ENCODE measurements around the gene ITGAL. TPM values are rescaled to one million over a fixed set of nuclear protein-coding genes. Genes with fewer than 3 reads are reported as not detected.
"Not testable (repeated sequence)": the region's sequence is repeated elsewhere in the genome, so short reads cannot be mapped to it uniquely, and the experiment has no call there.

Gene ITGAL
- total RNA-seq, 1 experiment from 2014 or later: 0.03 TPM

DNA sequence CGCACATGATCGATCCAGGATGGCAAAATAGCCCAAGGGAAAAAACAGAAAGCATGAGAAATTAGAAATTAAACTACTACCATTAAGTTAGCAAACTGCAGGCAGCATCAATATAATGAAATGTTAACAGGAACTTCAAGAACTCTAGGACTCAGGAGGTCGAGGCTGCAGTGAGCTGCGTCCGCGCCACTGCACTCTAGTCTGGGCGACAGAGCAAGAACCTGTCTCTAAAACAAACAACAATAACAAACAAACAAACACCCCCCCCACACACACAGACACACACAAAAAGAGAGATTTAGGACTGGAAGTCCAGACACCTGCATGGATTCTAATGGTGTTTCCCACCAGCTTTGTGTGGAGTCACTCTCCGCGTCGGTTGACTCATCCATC is 26.3 kb upstream of the ITGAL start:
- DNase-seq: no peak
- peak overlapping the region; percentile 77 for H3K4me3 ChIP-seq (ENCODE audit: insufficient read depth, low read depth, low read length)
- H3K27me3 ChIP-seq (ENCODE audit: control insufficient read depth, insufficient read depth, low read length): no peaks in the 10 kb centered on the region
- H3K36me3 ChIP-seq (replicated peaks; ENCODE audit: control insufficient read depth, insufficient read depth, low read length): no peaks in the 10 kb centered on the region

DNA sequence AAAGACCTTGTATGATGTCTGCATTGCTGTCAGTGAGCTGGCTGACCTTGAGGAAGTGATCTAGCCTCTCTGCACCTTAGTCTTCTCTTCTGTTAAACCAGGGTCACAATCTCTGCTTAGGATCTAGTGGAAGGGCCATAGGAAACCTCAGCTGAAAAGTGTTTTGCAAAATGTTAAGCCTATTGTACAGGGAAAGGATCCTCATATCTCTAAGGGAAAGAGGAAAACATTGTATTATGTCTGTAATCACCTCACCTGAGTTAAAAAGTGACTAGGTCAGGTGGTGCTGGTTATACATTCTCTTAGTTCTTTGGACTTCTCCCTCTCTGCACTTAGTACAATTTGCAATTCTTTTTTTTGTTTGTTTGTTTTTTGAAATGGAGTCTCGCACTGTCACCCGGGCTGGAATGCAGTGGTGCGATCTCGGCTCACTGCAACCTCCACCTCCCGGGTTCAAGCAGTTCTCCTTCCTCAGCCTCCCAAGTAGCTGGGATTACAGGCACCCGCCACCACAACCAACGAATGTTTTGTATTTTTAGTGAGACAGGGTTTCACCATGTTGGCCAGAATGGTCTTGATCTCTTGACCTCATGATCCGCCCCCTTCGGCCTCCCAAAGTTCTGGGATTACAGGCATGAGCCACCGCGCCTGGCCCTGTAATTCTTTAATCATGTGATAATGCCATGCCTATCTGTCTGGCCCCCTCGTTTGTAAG is 24.9 kb upstream of the ITGAL start:
- no peaks in the 10 kb centered on the region for H3K27me3 ChIP-seq (ENCODE audit: control insufficient read depth, insufficient read depth, low read length)
- H3K36me3 ChIP-seq (replicated peaks; ENCODE audit: control insufficient read depth, insufficient read depth, low read length): no peaks in the 10 kb centered on the region
- DNase-seq: no peak

DNA sequence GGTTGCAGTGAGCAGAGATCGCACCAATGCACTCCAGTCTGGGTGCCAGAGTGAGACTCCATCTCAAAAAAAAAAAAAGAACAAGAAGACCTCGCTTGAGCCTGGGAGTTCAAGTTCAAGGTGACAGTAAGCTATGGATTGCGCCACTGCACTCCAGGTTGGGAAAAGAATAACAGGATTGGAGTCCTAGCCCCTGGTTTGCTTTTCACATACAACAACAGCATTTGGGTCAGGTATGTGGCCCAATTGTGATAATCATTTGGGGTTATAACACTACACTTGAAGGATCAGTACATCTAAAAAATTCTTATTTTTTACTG is 23.5 kb upstream of the ITGAL start:
- H3K36me3 ChIP-seq (replicated peaks; ENCODE audit: control insufficient read depth, insufficient read depth, low read length): no peaks in the 10 kb centered on the region
- H3K27me3 ChIP-seq (ENCODE audit: control insufficient read depth, insufficient read depth, low read length): no peaks in the 10 kb centered on the region
- no peak overlapping the region for H3K4me3 ChIP-seq (ENCODE audit: insufficient read depth, low read depth, low read length)
- no peak for DNase-seq

More for the DNA sequence above, 24.9 kb upstream of the ITGAL start:
- no peak overlapping the region for H3K4me3 ChIP-seq (ENCODE audit: insufficient read depth, low read depth, low read length)

DNA sequence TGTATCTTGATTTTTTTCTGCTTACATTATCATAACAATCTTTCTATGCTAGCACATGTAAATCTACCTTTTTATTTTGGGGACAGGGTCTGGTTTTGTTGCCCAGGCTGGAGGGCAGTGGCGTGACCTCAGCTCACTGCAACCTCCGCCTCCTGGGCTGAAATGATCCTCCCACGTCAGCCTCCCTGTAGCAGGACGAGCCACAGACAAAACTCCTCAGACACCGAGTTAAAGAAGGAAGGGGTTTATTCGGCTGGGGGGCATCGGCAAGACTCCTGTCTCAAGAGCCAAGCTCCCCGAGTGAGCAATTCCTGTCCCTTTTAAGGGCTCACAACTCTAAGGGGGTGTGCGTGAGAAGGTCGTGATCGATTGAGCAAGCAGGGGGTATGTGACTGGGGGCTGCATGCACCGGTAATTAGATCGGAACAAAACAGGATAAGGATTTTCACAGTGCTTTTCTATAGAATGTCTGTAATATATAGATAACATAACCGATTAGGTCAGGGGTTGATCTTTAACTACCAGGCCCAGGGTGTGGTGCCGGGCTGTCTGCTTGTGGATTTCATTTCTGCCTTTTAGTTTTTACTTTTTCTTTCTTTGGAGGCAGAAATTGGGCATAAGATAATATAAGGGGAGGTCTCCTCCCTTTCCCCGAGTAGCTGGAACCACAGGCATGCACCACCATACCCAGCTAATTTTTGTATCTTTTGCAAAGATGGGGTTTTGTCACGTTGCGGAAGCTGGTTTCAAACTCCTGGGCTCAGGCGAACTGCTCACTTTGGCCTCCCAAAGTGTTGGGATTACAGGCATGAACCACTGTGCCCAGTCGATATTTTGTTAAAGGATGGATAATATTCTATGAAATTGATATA is 19.6 kb upstream of the ITGAL start:
- H3K4me3 ChIP-seq (ENCODE audit: insufficient read depth, low read depth, low read length); H3K27me3 ChIP-seq (ENCODE audit: control insufficient read depth, insufficient read depth, low read length); H3K36me3 ChIP-seq (replicated peaks; ENCODE audit: control insufficient read depth, insufficient read depth, low read length); DNase-seq: not testable (repeated sequence)

DNA sequence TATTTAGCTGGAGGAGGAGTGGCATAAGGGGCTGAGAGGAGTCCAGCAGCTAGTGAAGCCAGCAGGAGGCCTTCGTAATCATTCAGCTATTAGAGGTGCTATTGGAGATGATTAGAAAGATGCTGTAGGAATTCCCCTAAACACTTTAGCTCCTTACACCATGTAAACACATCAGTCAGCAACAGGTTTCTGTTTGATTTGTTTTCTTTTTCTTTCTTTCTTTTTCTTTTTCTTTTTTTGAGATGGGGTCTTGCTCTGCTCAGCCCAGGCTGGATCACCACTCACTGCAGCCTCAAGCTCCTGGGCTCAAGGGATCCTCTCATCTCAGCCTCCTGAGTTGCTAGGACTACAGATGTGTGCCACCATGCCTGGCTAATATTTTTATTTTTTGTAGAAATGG is 16.2 kb upstream of the ITGAL start:
- H3K36me3 ChIP-seq (replicated peaks; ENCODE audit: control insufficient read depth, insufficient read depth, low read length): no peaks in the 10 kb centered on the region
- DNase-seq: no peak
- H3K27me3 ChIP-seq (ENCODE audit: control insufficient read depth, insufficient read depth, low read length): no peaks in the 10 kb centered on the region
- H3K4me3 ChIP-seq (ENCODE audit: insufficient read depth, low read depth, low read length): no peak overlapping the region

DNA sequence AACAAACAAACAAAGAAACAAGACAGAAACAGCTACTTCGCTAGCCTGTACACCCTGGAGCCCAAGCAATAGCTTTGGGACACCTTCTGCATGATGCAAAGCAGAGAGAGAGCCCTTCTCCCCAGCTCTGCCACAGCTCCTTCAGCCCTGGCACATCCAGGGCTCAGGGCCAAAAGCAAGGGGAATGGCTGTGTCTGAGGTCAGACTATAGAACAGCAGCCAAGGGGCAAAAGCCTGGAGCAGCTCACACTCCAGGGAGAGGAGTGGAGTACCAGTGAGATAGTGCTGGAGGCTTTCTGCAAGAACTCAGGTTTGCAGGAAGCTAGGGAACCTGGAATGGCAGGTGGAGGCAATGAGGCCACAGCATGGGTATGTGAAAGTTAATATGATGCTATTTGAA is 15.3 kb upstream of the ITGAL start:
- H3K27me3 ChIP-seq (ENCODE audit: control insufficient read depth, insufficient read depth, low read length): no peaks in the 10 kb centered on the region
- H3K36me3 ChIP-seq (replicated peaks; ENCODE audit: control insufficient read depth, insufficient read depth, low read length): no peaks in the 10 kb centered on the region
- no peak for DNase-seq
- H3K4me3 ChIP-seq (ENCODE audit: insufficient read depth, low read depth, low read length): no peak overlapping the region

DNA sequence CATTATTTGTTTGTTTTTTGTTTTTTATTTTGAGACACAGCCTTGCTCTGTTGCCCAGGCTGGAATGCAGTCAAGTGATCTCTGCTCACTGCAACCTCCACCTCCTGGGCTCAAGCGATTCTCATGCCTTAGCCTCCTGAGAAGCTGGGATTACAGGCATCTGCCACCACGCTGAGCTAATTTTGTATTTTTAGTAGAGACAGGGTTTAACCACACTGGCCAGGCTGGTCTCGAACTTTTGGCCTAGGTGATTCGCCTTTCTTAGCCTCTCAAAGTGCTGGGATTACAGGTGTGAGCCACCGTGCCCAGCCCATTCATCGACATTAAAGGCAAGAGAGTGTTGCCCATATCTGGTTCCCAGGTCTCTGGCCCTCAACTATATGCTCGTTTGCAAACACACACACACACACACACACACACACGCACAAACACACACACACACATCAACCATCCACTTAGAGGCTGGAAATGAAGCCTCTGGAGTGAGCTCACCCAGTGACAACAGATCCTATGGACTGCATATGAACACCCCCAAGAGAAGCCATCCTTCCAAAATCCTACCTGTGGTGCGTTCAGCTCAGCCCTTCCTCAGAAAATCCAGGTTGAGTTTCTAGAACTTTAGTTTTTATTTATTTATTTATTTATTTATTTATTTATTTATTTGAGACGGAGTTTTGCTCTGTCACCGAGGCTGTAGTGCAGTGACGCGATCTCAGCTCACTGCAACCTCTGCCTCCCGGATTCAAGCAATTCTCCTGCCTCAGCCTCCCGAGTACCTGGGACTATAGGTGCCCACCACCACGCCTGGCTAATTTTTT is 14.6 kb upstream of the ITGAL start:
- H3K36me3 ChIP-seq (replicated peaks; ENCODE audit: control insufficient read depth, insufficient read depth, low read length): no peaks in the 10 kb centered on the region
- no peak for DNase-seq
- H3K4me3 ChIP-seq (ENCODE audit: insufficient read depth, low read depth, low read length): no peak overlapping the region
- no peaks in the 10 kb centered on the region for H3K27me3 ChIP-seq (ENCODE audit: control insufficient read depth, insufficient read depth, low read length)

DNA sequence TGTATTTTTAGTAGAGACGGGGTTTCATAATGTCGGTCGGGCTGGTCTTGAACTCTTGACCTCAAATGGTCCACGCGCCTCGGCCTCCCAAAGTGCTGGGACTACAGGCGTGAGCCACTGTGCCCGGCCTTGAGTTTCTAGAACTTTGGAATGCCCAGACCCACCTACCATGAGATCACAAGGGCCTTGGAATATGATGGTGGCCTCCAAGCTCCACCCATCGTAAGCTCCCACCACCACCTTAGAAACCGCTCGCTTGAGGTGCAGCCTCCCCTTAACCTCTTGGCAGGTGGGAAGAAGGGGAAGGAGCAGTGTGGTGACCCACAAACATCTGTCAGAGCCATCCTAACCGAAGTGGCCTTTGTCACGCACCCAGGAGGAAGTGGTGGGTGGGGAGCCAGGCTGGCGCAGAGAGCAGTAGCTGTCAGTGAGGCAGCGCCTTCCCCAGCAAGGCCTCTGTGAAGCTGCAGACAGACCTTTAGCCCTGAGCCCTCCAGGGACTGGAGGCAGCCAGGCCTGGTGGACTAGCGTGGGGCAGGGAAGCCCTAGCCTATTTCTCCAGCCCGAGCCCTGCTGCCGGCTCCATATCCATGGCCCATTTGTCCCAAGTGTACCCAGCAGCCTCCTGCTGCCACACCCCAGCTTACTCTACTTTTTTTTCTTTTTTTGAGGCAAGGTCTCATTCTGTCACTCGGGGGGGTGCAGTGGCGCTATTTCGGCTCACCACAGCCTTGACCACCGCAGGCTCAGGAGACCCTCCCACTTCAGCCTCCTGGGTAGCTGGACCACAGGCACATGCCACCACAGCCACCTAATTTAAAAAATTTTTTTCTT is 13.8 kb upstream of the ITGAL start:
- DNase-seq: peak; percentile 17
- Histone ChIP-seq H3K27me3 (ENCODE audit: control insufficient read depth, insufficient read depth, low read length) (no peaks in the 10 kb centered on the region), H3K4me3 (ENCODE audit: insufficient read depth, low read depth, low read length) (no peak overlapping the region), H3K36me3 (replicated peaks; ENCODE audit: control insufficient read depth, insufficient read depth, low read length) (no peaks in the 10 kb centered on the region)

DNA sequence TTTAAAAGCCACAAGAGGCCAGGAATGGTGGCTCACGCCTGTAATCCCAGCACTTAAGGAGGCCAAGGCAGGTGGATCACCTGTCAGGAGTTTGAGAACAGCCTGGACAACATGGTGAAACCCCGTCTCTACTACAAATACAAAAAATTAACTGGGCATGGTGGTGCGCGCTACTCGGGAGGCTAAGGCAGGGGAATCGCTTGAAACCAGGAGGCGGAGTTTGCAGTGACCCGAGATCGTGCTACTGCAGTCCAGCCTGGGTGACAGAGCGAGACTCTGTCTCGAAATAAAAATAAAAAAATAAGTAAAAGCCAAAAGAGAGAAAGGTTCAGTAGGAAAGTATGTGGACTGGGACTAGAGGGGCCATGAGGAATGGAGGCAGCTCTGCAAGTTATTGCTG is 13.1 kb upstream of the ITGAL start:
- Histone ChIP-seq H3K4me3 (ENCODE audit: insufficient read depth, low read depth, low read length) (no peak overlapping the region), H3K36me3 (replicated peaks; ENCODE audit: control insufficient read depth, insufficient read depth, low read length) (no peaks in the 10 kb centered on the region), H3K27me3 (ENCODE audit: control insufficient read depth, insufficient read depth, low read length) (no peaks in the 10 kb centered on the region)
- DNase-seq: no peak

DNA sequence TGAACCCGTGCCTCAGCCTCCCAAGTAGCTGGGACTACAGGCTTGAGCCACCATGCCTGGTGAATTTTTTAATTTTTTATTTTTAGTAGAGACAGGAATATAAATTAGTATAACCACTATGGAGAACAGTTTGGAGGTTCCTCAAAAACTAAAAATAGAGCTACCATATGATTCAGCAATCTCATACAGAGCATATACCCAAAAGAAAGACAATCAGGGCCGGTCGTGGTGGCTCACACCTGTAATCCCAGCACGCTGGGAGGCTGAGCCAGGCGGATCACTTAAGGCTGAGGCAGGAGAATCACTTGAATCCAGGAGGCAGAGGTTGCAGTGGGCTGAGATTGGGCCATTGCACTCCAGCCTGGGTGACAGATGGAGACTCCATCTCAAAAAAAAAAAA is 11.1 kb upstream of the ITGAL start:
- not testable (repeated sequence) for DNase-seq; H3K4me3 ChIP-seq (ENCODE audit: insufficient read depth, low read depth, low read length); H3K36me3 ChIP-seq (replicated peaks; ENCODE audit: control insufficient read depth, insufficient read depth, low read length); H3K27me3 ChIP-seq (ENCODE audit: control insufficient read depth, insufficient read depth, low read length)

DNA sequence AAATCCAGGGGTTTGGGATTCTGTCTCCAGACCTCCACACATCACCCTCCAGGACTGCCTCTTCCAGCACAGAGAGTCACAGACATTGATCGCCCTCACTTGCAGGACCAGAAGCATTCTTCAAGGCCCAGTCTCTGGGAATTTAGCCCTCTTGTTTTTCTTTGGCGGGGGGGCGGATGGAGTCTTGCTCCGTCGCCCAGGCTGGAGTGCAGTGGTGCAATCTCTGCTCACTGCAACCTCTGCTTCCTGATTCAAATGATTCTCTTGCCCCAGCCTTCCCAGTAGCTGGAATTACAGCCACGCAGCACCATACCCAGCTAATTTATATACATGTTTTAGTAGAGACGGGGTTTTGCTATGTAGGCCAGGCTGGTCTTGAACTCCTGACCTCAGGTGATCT is 8.5 kb upstream of the ITGAL start:
- H3K4me3 ChIP-seq (ENCODE audit: insufficient read depth, low read depth, low read length): no peak overlapping the region
- H3K27me3 ChIP-seq (ENCODE audit: control insufficient read depth, insufficient read depth, low read length): no peaks in the 10 kb centered on the region
- DNase-seq: no peak
- H3K36me3 ChIP-seq (replicated peaks; ENCODE audit: control insufficient read depth, insufficient read depth, low read length): no peaks in the 10 kb centered on the region

DNA sequence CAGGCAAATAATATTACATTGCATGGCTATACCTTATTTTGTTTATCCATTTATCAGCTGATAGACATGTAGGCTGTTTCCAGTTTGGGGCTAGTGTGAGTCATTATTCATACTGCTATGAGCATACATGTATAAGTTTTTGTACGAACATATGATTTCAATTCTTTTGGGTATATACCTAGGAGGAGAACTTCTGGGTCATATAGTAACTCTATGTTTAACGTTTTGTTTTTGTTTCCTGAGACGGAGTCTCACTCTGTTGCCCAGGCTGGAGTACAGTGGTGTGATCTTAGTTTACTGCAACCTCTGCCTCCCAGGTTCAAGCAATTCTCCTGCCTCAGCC is 2.4 kb upstream of the ITGAL start:
- H3K27me3 ChIP-seq (ENCODE audit: control insufficient read depth, insufficient read depth, low read length): no peaks in the 10 kb centered on the region
- no peak overlapping the region for H3K4me3 ChIP-seq (ENCODE audit: insufficient read depth, low read depth, low read length)
- DNase-seq: no peak
- no peaks in the 10 kb centered on the region for H3K36me3 ChIP-seq (replicated peaks; ENCODE audit: control insufficient read depth, insufficient read depth, low read length)

DNA sequence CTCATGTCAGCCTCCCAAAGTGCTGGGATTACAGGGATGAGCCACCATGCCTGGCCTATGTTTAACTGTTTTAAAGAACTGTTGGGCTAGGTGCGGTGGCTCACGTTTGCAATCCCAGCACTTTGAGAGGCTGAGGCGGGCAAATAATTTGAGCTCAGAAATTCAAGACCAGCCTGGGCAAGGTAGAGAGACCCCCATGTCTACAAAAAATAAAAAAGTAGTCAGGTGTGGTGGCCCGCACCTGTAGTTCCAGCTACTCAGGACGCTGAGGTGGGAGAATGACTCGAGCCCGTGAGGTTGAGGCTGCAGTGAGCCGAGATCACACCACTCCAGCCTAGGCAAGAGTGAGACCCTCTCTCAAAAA is 1.9 kb upstream of the ITGAL start:
- DNase-seq: no peak
- Histone ChIP-seq H3K4me3 (ENCODE audit: insufficient read depth, low read depth, low read length) (no peak overlapping the region), H3K27me3 (ENCODE audit: control insufficient read depth, insufficient read depth, low read length) (no peaks in the 10 kb centered on the region), H3K36me3 (replicated peaks; ENCODE audit: control insufficient read depth, insufficient read depth, low read length) (no peaks in the 10 kb centered on the region)

Data from H7 (cell line).